GM23248 (cell line): ENCODE results near the gene CHST8. TPM values are rescaled to one million over a fixed set of nuclear protein-coding genes. Genes with fewer than 3 reads are reported as not detected.
A peak's percentile ranks its signal among the peaks of the same experiment; 100 is the strongest.

Experiments
- DNase-seq: peaks from one replicate; pipeline ENCODE4 v3.0.0-alpha.2; 2015
- H2AFZ ChIP-seq: fragments of 200-600 bp; sonication (generic); 2 replicates; pipeline ENCODE4 v1.6.1; 2016; ENCODE audit warnings: antibody characterized with exemption
- H3F3A ChIP-seq: fragments of 200-600 bp; sonication (generic); 2 replicates; pipeline ENCODE4 v1.6.1; 2016; ENCODE audit warnings: mild to moderate bottlenecking, antibody characterized with exemption, mixed run types; ENCODE audit not compliant: insufficient read depth
- H3K27ac ChIP-seq: fragments of 200-600 bp; sonication (generic); 2 replicates; pipeline ENCODE4 v1.5.1; 2016; ENCODE audit warnings: mild to moderate bottlenecking
- H3K27me3 ChIP-seq: fragments of 200-600 bp; sonication (generic); replicated peaks from 2 replicates; pipeline ENCODE4 v1.6.1; 2016; ENCODE audit warnings: mild to moderate bottlenecking; ENCODE audit not compliant: insufficient read depth
- H3K36me3 ChIP-seq: fragments of 200-600 bp; sonication (generic); 2 replicates; pipeline ENCODE4 v1.6.1; 2016; ENCODE audit warnings: low read depth, mild to moderate bottlenecking
- H3K4me1 ChIP-seq: fragments of 200-600 bp; sonication (generic); 2 replicates; pipeline ENCODE4 v1.6.1; 2016; ENCODE audit warnings: mild to moderate bottlenecking; ENCODE audit not compliant: insufficient read depth
- H3K4me2 ChIP-seq: fragments of 200-600 bp; sonication (generic); one replicate; pipeline ENCODE4 v1.6.1; 2016; ENCODE audit warnings: mild to moderate bottlenecking; ENCODE audit not compliant: unreplicated experiment
- H3K4me3 ChIP-seq: fragments of 200-600 bp; sonication (generic); 2 replicates; pipeline ENCODE4 v1.5.1; 2016; ENCODE audit warnings: mild to moderate bottlenecking
- H3K79me2 ChIP-seq: fragments of 200-600 bp; sonication (generic); 2 replicates; pipeline ENCODE4 v1.6.1; 2016; ENCODE audit warnings: mild to moderate bottlenecking; ENCODE audit not compliant: insufficient read depth
- H3K9ac ChIP-seq: fragments of 200-600 bp; sonication (generic); 2 replicates; pipeline ENCODE4 v1.6.1; 2016; ENCODE audit warnings: mild to moderate bottlenecking
- H3K9me2 ChIP-seq: fragments of 200-600 bp; sonication (generic); 2 replicates; pipeline ENCODE4 v1.6.1; 2016; ENCODE audit warnings: mixed run types, mild to moderate bottlenecking, moderate library complexity; ENCODE audit not compliant: insufficient read depth
- H3K9me3 ChIP-seq: fragments of 200-600 bp; sonication (generic); one replicate; pipeline ENCODE4 v1.6.1; 2017; ENCODE audit warnings: low read depth
- H4K20me1 ChIP-seq: fragments of 200-600 bp; sonication (generic); 2 replicates; pipeline ENCODE4 v1.6.0; 2016; ENCODE audit not compliant: insufficient read depth
- EZH2 ChIP-seq: fragments of 200-600 bp; sonication (generic); IDR thresholded peaks from 2 replicates; pipeline ENCODE4 v1.6.1; 2018; ENCODE audit warnings: antibody characterized with exemption, mild to moderate bottlenecking; ENCODE audit not compliant: insufficient read depth, poor library complexity, severe bottlenecking
- EZH2phosphoT487 ChIP-seq: fragments of 200-600 bp; sonication (generic); IDR thresholded peaks from 2 replicates; pipeline ENCODE4 v1.6.1; 2018; ENCODE audit warnings: antibody characterized with exemption, moderate library complexity, mild to moderate bottlenecking, low read depth; ENCODE audit not compliant: insufficient read depth
- whole genome bisulfite sequencing, 2 experiments: methylation state at CpG; one replicate each; pipeline ENCODE4 v1.1.6; 2015 to 2017; ENCODE audit warnings: low lambda C conversion rate in 2 of 2, low coverage in 1 of 2; ENCODE audit errors: missing lambda C conversion rate in 2 of 2; 5-methylcytosine and 5-hydroxymethylcytosine counted together
- in situ Hi-C: fragments of 300-500 bp; cut with MboI; formaldehyde crosslinking; loops from 2 replicates; pipeline ENCODE4 v1.15.0; 2020
- polyA plus RNA-seq: library from polyadenylated mRNA; unstranded; fragments of >200 nt; fragmentation: Nextera tagmentation; extraction: Ambion mirVana; gene quantifications from 2 replicates; pipeline ENCODE4 v1.2.1, GENCODE V29; 2016
- total RNA-seq: library from RNA; depleted of rRNA; stranded (reverse); fragments of >200 nt; shearing (Covaris generic); gene quantifications from 2 replicates; pipeline ENCODE4 v1.2.3, GENCODE V29; 2014

The CHST8 gene
- total and polyA plus RNA-seq, 2 experiments from 2014 or later = 0.30 to 1.1 TPM

DNA sequence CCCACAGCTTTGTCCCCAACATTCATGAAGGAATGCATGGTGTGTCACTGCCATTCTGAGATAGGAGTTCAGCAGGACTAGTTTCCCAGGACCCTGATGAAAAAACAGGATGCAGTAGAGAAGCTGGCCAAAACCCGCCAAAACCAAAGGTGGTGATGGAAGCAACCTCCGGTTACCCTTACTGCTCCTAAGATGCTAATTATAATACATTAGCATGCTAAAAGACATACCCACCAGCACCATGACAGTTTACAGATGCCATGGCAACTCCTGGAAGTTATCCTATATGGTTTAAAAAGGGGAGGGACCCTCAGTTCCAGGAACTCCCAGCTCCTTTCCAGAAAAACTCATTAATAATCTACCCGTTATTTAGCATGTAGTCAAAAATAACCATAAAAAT lies 115.0 kb downstream of the CHST8 start:
- H3K36me3 ChIP-seq = no peaks in the 10 kb centered on the region
- WGBS, 2 experiments = 21 to 27% methylated on average over 3 of the region's 3 CpGs
- in situ Hi-C loops = no loop called here

DNA sequence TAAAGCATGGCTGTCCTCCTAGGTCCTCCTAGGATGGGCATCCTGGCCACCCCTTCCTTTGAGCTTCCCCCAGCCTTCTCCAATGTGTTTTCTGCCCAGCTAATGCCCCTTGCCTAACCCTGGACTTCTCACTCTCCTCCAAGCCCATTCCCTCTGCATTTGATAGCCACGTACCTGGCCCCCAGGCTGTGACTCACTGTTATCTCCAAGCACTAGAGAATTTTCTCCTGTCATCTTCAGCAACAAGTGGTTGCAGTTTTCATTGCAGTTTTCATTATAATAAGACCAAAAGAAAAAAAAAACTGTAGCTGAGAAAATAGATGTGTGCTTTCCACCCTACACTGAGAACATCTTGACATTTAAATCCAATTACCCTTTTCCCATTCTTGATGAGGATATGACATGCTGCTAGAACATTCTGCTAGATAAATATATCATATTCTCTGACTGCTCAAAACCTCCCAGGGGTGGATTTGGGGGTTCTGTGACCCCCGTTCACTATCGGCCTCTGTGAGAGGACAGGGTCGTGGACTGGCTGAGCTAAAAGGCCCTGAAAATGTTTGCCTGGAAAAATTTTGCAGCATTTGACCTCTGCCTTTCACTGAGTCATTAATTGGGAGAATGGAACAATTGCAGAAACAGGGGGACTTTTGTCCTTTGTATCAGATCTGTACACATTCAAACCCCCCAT lies 116.1 kb downstream of the CHST8 start:
- H3K9ac ChIP-seq = no peak overlapping the region
- H4K20me1 ChIP-seq = no peaks in the 10 kb centered on the region
- TF ChIP-seq EZH2phosphoT487 (no peak), EZH2 (no peak)
- H3K4me2 ChIP-seq = no peak overlapping the region
- H3K36me3 ChIP-seq = no peaks in the 10 kb centered on the region
- H3K4me3 ChIP-seq = no peak overlapping the region
- H3K9me3 ChIP-seq = no peaks in the 10 kb centered on the region
- H3K27me3 ChIP-seq = 0 out of 2 replicates have a peak, but pooled peaks cover 6% of the 10 kb centered on the region
- in situ Hi-C loops = no loop called here
- H3K9me2 ChIP-seq = no peaks in the 10 kb centered on the region
- H2AFZ ChIP-seq = no peak overlapping the region
- no peak overlapping the region for H3K27ac ChIP-seq
- 7 to 13% methylated on average over 4 of the region's 4 CpGs for WGBS, 2 experiments
- no peaks in the 10 kb centered on the region for H3K4me1 ChIP-seq
- no peak for DNase-seq
- no peaks in the 10 kb centered on the region for H3K79me2 ChIP-seq
- no peaks in the 10 kb centered on the region for H3F3A ChIP-seq

More for the DNA sequence above, 115.0 kb downstream of the CHST8 start:
- Histone ChIP-seq H3K4me1 (no peaks in the 10 kb centered on the region), H4K20me1 (no peaks in the 10 kb centered on the region), H3K9me2 (no peaks in the 10 kb centered on the region), H3K9ac (no peak overlapping the region), H3K4me2 (no peak overlapping the region), H2AFZ (no peak overlapping the region), H3K27me3 (0 out of 2 replicates have a peak, but pooled peaks cover 6% of the 10 kb centered on the region), H3K79me2 (no peaks in the 10 kb centered on the region), H3F3A (no peaks in the 10 kb centered on the region), H3K9me3 (no peaks in the 10 kb centered on the region), H3K27ac (no peak overlapping the region), H3K4me3 (no peak overlapping the region)
- no peak for TF ChIP-seq EZH2phosphoT487
- TF ChIP-seq EZH2 = no peak
- DNase-seq = no peak

DNA sequence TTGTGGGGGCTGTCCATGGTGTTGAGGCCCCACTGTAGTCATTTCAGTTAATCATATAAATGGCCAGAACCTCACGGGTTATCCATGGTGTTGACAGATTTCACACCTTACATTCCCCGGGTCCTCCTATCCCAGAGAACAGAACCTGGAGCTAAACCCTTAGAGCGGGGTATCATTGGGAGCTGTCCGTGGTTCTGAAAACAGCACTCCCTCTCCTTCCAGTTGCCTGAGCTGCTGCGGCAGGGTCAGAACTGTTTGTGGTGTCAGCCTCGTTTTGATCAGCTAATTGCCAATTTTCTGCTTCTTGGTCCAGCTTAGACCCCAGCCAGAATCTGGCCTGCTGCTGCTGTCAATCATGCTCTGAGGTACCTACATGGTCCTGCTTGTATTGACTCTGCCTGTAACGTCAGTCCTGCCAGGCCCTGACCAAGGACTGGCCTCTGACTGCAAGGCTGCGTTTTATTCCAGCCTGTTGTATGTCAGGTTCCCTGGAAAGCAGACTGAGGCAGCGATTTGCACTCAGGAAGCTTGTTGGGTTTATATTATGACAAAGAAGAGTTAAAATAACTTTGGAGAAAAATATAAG lies 119.2 kb downstream of the CHST8 start:
- peak; percentile 47 for DNase-seq
- no peaks in the 10 kb centered on the region for H3K9me2 ChIP-seq
- WGBS, 2 experiments = 7 to 12% methylated on average over 9 of the region's 9 CpGs
- no peaks in the 10 kb centered on the region for H4K20me1 ChIP-seq
- H3F3A ChIP-seq = no peaks in the 10 kb centered on the region
- H3K79me2 ChIP-seq = no peaks in the 10 kb centered on the region
- TF ChIP-seq EZH2 = no peak
- no peak for TF ChIP-seq EZH2phosphoT487
- H3K9ac ChIP-seq = no peak overlapping the region
- H3K36me3 ChIP-seq = no peaks in the 10 kb centered on the region
- H3K4me3 ChIP-seq = no peak overlapping the region
- no peak overlapping the region for H2AFZ ChIP-seq
- H3K27me3 ChIP-seq = 0 out of 2 replicates have a peak, but pooled peaks cover 6% of the 10 kb centered on the region
- no peaks in the 10 kb centered on the region for H3K4me1 ChIP-seq
- H3K27ac ChIP-seq = no peak overlapping the region
- in situ Hi-C loops = no loop called here
- H3K4me2 ChIP-seq = no peak overlapping the region
- H3K9me3 ChIP-seq = no peaks in the 10 kb centered on the region

DNA sequence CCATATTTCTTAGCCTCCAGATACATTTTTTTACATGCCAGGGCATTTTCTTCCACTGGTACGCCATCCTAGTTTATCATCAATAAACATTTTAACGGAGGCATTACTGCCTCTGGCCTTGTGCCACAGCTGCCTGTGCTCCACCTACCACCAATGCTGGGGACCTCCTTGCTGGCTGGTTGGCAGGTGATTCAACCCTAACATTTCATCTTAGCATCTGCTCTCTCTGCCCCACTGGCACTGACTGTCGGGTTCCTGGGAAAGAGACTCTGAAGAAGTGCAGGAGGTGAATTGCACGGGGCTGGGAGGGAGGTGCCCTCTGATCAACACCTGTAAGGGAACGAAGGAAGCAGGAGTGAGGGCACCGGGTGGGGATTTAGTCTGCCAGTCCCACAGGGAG lies 123.5 kb downstream of the CHST8 start:
- no peaks in the 10 kb centered on the region for H3K4me1 ChIP-seq
- H3K9me2 ChIP-seq = no peaks in the 10 kb centered on the region
- H3K79me2 ChIP-seq = no peaks in the 10 kb centered on the region
- H3K9ac ChIP-seq = no peak overlapping the region
- H3K27me3 ChIP-seq = no peaks in the 10 kb centered on the region
- no peak for DNase-seq
- no peak overlapping the region for H3K27ac ChIP-seq
- no peaks in the 10 kb centered on the region for H3K9me3 ChIP-seq
- WGBS, 2 experiments = 32 to 36% methylated on average over 6 of the region's 6 CpGs
- in situ Hi-C loops = no loop called here
- H3F3A ChIP-seq = no peaks in the 10 kb centered on the region
- no peaks in the 10 kb centered on the region for H3K36me3 ChIP-seq
- TF ChIP-seq EZH2 = no peak
- TF ChIP-seq EZH2phosphoT487 = no peak
- no peaks in the 10 kb centered on the region for H4K20me1 ChIP-seq
- no peak overlapping the region for H2AFZ ChIP-seq
- no peak overlapping the region for H3K4me3 ChIP-seq
- no peak overlapping the region for H3K4me2 ChIP-seq
